TTC549 (cell line): ENCODE measurements around the gene RUNX1.

Experiments
- FAIRE-seq: peaks from 2 replicates; lab custom pipeline; 2012; peaks lifted over from hg19 to GRCh38; lab: Jason Lieb, UNC

Gene RUNX1

GRCh38 chr21:34824314-34824713, 224.8 kb downstream of the RUNX1 start:
- FAIRE-seq = no peak

GRCh38 chr21:34822942-34823341, 226.2 kb downstream of the RUNX1 start:
- FAIRE-seq = no peak

GRCh38 chr21:34822168-34822567, 226.9 kb downstream of the RUNX1 start:
- FAIRE-seq = no peak

- no peak for FAIRE-seq
Measured at GRCh38 chr21:34821717-34822116, 227.4 kb downstream of the RUNX1 start.

- no peak for FAIRE-seq
Measured at GRCh38 chr21:34820051-34820450, 229.1 kb downstream of the RUNX1 start.

- no peak for FAIRE-seq
Measured at GRCh38 chr21:34819357-34819999, 229.6 kb downstream of the RUNX1 start.

GRCh38 chr21:34818662-34819158, 230.4 kb downstream of the RUNX1 start:
- FAIRE-seq = no peak

GRCh38 chr21:34817821-34818661, 231.1 kb downstream of the RUNX1 start:
- FAIRE-seq = no peak

GRCh38 chr21:34815831-34816705, 233.0 kb downstream of the RUNX1 start:
- no peak for FAIRE-seq

- FAIRE-seq = no peak
Measured at GRCh38 chr21:34814529-34814951, 234.6 kb downstream of the RUNX1 start.

GRCh38 chr21:34813266-34813894, 235.7 kb downstream of the RUNX1 start:
- FAIRE-seq = no peak

- no peak for FAIRE-seq
Measured at GRCh38 chr21:34812504-34813265, 236.4 kb downstream of the RUNX1 start.

GRCh38 chr21:34811368-34811767, 237.7 kb downstream of the RUNX1 start:
- no peak for FAIRE-seq

GRCh38 chr21:34810786-34811185, 238.3 kb downstream of the RUNX1 start:
- FAIRE-seq = no peak

- no peak for FAIRE-seq
Measured at GRCh38 chr21:34809822-34810221, 239.3 kb downstream of the RUNX1 start.

- FAIRE-seq = no peak
Measured at GRCh38 chr21:34808569-34809204, 240.4 kb downstream of the RUNX1 start.

- FAIRE-seq = no peak
Measured at GRCh38 chr21:34807881-34808568, 241.1 kb downstream of the RUNX1 start.

- no peak for FAIRE-seq
Measured at GRCh38 chr21:34807146-34807880, 241.8 kb downstream of the RUNX1 start.

- no peak for FAIRE-seq
Measured at GRCh38 chr21:34806423-34806822, 242.7 kb downstream of the RUNX1 start.
